Measurements from ENCODE around the gene ZNF101. TPM values are rescaled to one million over a fixed set of nuclear protein-coding genes. Genes with fewer than 3 reads are reported as not detected.

Gene ZNF101
- polyA plus RNA-seq, 1 donor (not counting 4 experiments of a cell fraction or from before 2014, with no cell fraction given): 9.8 TPM

DNA sequence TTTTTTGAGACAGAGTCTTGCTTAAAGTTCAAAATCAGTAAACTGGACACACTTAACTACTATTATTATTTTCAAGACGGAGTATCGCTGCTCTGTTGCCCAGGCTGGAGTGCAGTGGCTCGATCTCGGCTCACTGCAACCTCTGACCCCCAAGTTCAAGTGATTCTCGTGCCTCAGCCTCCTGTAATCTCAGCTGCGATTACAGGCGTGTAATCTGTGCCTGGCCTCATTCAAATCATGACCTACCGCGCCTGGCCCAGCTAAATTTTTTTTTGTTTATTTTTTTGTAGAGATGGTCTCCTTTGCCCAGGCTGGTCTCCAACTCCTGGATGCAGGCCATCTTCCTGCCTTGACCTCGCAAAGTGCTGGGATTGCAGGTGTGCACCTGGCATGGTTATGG lies 23.0 kb downstream of the ZNF101 start:
- Histone ChIP-seq H3K4me2 (ENCODE audit: control insufficient read depth, extremely low read depth, insufficient read depth, low read depth, low read length) (no peak overlapping the region), H3K27ac (ENCODE audit: control insufficient read depth, insufficient read depth, low read length) (no peak overlapping the region), H2AFZ (ENCODE audit: control insufficient read depth, low read length) (no peak overlapping the region), H3K27me3 (ENCODE audit: control insufficient read depth, extremely low read depth, insufficient read depth, low read length) (no peaks in the 10 kb centered on the region), H3K36me3 (ENCODE audit: control insufficient read depth in 2 of 2, extremely low read depth in 1 of 2, insufficient read depth in 2 of 2, low read length in 2 of 2) (no peaks in the 10 kb centered on the region), H3K79me2 (ENCODE audit: control insufficient read depth, insufficient read depth, low read length) (no peaks in the 10 kb centered on the region), H4K20me1 (ENCODE audit: control insufficient read depth, extremely low read depth, insufficient read depth, low read length) (no peaks in the 10 kb centered on the region), H3K4me3 (ENCODE audit: control insufficient read depth in 2 of 3, extremely low read depth in 1 of 3, insufficient read depth in 2 of 3, low read depth in 1 of 3, low read length in 3 of 3) (no peak overlapping the region), H3K4me1 (ENCODE audit: control insufficient read depth, extremely low read depth, insufficient read depth, low read length) (no peaks in the 10 kb centered on the region), H3K9ac (ENCODE audit: control insufficient read depth, extremely low read depth, insufficient read depth, low read length) (no peak overlapping the region), H3K9me3 (ENCODE audit: control insufficient read depth, low read depth, low read length) (peaks cover 2% of the 10 kb centered on the region), H3K9me1 (ENCODE audit: control insufficient read depth, extremely low read depth, insufficient read depth, low read length) (no peaks in the 10 kb centered on the region)
- TF ChIP-seq, protein P1, sequence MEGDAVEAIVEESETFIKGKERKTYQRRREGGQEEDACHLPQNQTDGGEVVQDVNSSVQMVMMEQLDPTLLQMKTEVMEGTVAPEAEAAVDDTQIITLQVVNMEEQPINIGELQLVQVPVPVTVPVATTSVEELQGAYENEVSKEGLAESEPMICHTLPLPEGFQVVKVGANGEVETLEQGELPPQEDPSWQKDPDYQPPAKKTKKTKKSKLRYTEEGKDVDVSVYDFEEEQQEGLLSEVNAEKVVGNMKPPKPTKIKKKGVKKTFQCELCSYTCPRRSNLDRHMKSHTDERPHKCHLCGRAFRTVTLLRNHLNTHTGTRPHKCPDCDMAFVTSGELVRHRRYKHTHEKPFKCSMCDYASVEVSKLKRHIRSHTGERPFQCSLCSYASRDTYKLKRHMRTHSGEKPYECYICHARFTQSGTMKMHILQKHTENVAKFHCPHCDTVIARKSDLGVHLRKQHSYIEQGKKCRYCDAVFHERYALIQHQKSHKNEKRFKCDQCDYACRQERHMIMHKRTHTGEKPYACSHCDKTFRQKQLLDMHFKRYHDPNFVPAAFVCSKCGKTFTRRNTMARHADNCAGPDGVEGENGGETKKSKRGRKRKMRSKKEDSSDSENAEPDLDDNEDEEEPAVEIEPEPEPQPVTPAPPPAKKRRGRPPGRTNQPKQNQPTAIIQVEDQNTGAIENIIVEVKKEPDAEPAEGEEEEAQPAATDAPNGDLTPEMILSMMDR (optimal IDR thresholded peaks at IDR 0.05 in 1 of 3, IDR thresholded peaks at IDR 0.05 in 1 of 3, conservative IDR thresholded peaks at IDR 0.05 in 1 of 3; ENCODE audit: extremely low read depth in 1 of 3, insufficient read depth in 2 of 3, low read length in 3 of 3): no peak
- no peak for TF ChIP-seq EZH2 (IDR thresholded peaks at IDR 0.05; ENCODE audit: low read length)
- FAIRE-seq: no peak
- no peak for DNase-seq (ENCODE audit: low read depth, low spot score)
- dilution Hi-C loops (cut with MboI; ENCODE audit: extremely low pct_ligation_motif_present, low sequenced_read_pairs): no loop called here

DNA sequence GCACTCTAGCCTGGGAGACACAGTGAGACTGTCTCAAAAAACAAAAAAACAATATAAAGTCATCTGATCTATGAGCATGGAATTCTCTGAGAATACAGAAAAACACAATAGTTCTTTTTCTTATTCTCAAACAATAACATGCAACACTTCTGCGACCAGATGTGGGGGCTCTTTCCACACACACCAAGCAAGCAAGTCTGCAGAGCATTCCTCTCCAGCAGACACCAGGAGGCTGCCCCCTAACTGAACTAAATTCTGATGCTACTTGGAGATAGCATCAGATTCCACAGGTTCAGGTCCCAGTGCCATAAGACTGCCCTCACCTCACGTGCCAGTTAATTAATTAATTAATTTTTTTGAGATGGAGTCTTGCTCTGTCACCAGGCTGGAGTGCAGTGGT lies 27.7 kb downstream of the ZNF101 start:
- Histone ChIP-seq H2AFZ (ENCODE audit: control insufficient read depth, low read length) (no peak overlapping the region), H3K27me3 (ENCODE audit: control insufficient read depth, extremely low read depth, insufficient read depth, low read length) (no peaks in the 10 kb centered on the region), H3K36me3 (ENCODE audit: control insufficient read depth in 2 of 2, extremely low read depth in 1 of 2, insufficient read depth in 2 of 2, low read length in 2 of 2) (no peaks in the 10 kb centered on the region), H3K9ac (ENCODE audit: control insufficient read depth, extremely low read depth, insufficient read depth, low read length) (no peak overlapping the region), H3K4me1 (ENCODE audit: control insufficient read depth, extremely low read depth, insufficient read depth, low read length) (no peaks in the 10 kb centered on the region), H3K79me2 (ENCODE audit: control insufficient read depth, insufficient read depth, low read length) (no peaks in the 10 kb centered on the region), H3K4me2 (ENCODE audit: control insufficient read depth, extremely low read depth, insufficient read depth, low read depth, low read length) (no peak overlapping the region), H4K20me1 (ENCODE audit: control insufficient read depth, extremely low read depth, insufficient read depth, low read length) (no peaks in the 10 kb centered on the region), H3K27ac (ENCODE audit: control insufficient read depth, insufficient read depth, low read length) (no peak overlapping the region), H3K9me3 (ENCODE audit: control insufficient read depth, low read depth, low read length) (no peaks in the 10 kb centered on the region), H3K9me1 (ENCODE audit: control insufficient read depth, extremely low read depth, insufficient read depth, low read length) (no peaks in the 10 kb centered on the region), H3K4me3 (ENCODE audit: control insufficient read depth in 2 of 3, extremely low read depth in 1 of 3, insufficient read depth in 2 of 3, low read depth in 1 of 3, low read length in 3 of 3) (no peak overlapping the region)
- dilution Hi-C loops (cut with MboI; ENCODE audit: extremely low pct_ligation_motif_present, low sequenced_read_pairs): no loop called here
- TF ChIP-seq, protein P1 (optimal IDR thresholded peaks at IDR 0.05 in 1 of 3, IDR thresholded peaks at IDR 0.05 in 1 of 3, conservative IDR thresholded peaks at IDR 0.05 in 1 of 3; ENCODE audit: extremely low read depth in 1 of 3, insufficient read depth in 2 of 3, low read length in 3 of 3): no peak
- TF ChIP-seq EZH2 (IDR thresholded peaks at IDR 0.05; ENCODE audit: low read length): no peak
- no peak for FAIRE-seq
- DNase-seq (ENCODE audit: low read depth, low spot score): no peak
